ENCODE data around the gene PPP6R1. TPM values are rescaled to one million over a fixed set of nuclear protein-coding genes. Genes with fewer than 3 reads are reported as not detected.

The PPP6R1 gene
- total RNA-seq, 1 experiment from 2014 or later: 96.7 TPM

DNA sequence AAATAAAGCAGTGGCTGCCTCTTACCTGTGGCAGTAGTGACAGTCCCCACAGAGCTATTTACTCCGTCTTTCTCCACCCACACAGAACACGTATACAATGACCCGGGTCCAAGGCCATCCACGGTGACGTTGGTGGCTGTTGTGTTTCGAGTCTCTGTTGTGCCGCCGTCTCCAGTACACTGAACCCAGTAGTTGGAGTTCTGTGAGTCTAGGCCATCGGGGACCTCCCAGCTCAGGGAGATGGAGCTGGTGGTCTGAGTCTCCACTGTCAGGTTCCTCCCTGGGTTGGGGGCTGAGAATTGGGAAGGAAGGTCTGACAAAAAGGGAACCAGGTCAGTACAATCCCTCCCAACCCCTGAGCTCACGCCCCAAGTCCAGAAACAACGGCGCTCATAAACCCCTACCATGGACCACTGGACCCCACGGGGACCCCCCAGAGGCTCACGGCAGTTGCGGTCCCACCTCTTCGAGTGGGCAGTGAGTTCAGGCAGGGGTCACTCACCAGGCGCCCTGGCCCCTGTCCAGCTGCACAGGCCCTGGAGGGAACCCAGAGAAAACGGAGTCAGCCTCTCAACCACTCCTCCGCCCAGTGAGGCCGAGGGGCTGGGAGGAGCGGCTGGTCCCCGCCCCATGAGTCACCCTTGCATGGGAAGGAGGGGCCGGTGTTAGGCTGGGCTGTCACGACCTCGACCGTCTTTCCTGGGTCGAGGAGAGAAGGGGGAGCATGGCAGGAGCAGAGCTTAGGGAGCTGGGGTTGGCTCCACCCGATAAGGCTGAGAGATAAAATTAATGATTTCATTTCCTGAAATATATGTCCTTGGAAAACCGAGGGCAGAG, 51.9 kb downstream of the PPP6R1 start:
- no peaks in the 10 kb centered on the region for H3K27me3 ChIP-seq (ENCODE audit: insufficient read depth, low read length)
- peak overlapping the region; percentile 55 for H3K27ac ChIP-seq (ENCODE audit: low read depth, low read length)
- 0 out of 4 replicates have a peak, but pooled peaks cover 0 to 2% of the 10 kb centered on the region in 2 experiments for H3K36me3 ChIP-seq (ENCODE audit: control insufficient read depth in 1 of 2, insufficient read depth in 2 of 2, low read length in 2 of 2)
- H3K4me2 ChIP-seq (ENCODE audit: low read length): peak overlapping the region; percentile 91
- no peak overlapping the region for H2AFZ ChIP-seq (ENCODE audit: low read depth, low read length, poor library complexity, severe bottlenecking)
- H3K9me3 ChIP-seq (ENCODE audit: control insufficient read depth in 1 of 2, insufficient read depth in 1 of 2, low read depth in 1 of 2, low read length in 2 of 2): no peaks in the 10 kb centered on the region
- H3K4me3 ChIP-seq (replicated peaks in 1 of 2; ENCODE audit: low read depth in 1 of 2, low read length in 2 of 2): peak overlapping the region; percentile 55 to 67
- H3K4me1 ChIP-seq (ENCODE audit: control insufficient read depth in 1 of 2, insufficient read depth in 2 of 2, low read length in 2 of 2): peaks cover 34 to 53% of the 10 kb centered on the region in 2 experiments
- BruUV-seq (replicated peaks): TSS peak; percentile 84
- peak; percentile 84 for TF ChIP-seq FOSL1 (IDR thresholded peaks at IDR 0.05; ENCODE audit: low read depth)
- TF ChIP-seq EZH2phosphoT487 (IDR thresholded peaks at IDR 0.05; ENCODE audit: borderline replicate concordance): no peak
- TF ChIP-seq POLR2A (IDR thresholded peaks at IDR 0.05; ENCODE audit: borderline replicate concordance, extremely low read depth, insufficient read depth, insufficient read length): peak; percentile 36
- peak; percentile 81; the same call in 1 of the 2 replicates for TF ChIP-seq SIN3A (IDR thresholded peaks at IDR 0.05; ENCODE audit: low read depth)
- TF ChIP-seq, protein P1, sequence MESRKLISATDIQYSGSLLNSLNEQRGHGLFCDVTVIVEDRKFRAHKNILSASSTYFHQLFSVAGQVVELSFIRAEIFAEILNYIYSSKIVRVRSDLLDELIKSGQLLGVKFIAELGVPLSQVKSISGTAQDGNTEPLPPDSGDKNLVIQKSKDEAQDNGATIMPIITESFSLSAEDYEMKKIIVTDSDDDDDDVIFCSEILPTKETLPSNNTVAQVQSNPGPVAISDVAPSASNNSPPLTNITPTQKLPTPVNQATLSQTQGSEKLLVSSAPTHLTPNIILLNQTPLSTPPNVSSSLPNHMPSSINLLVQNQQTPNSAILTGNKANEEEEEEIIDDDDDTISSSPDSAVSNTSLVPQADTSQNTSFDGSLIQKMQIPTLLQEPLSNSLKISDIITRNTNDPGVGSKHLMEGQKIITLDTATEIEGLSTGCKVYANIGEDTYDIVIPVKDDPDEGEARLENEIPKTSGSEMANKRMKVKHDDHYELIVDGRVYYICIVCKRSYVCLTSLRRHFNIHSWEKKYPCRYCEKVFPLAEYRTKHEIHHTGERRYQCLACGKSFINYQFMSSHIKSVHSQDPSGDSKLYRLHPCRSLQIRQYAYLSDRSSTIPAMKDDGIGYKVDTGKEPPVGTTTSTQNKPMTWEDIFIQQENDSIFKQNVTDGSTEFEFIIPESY (IDR thresholded peaks at IDR 0.05; ENCODE audit: extremely low read depth, insufficient replicate concordance, low read length): no peak
- peak; percentile 44 for TF ChIP-seq YY1 (IDR thresholded peaks at IDR 0.05; ENCODE audit: extremely low read depth, insufficient replicate concordance, low read depth, low read length)
- TF ChIP-seq, protein P2, sequence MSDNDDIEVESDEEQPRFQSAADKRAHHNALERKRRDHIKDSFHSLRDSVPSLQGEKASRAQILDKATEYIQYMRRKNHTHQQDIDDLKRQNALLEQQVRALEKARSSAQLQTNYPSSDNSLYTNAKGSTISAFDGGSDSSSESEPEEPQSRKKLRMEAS (IDR thresholded peaks at IDR 0.05): peak; percentile 71; the same call in 1 of the 2 replicates
- TF ChIP-seq JUND (IDR thresholded peaks at IDR 0.05): peak; percentile 89
- TF ChIP-seq, protein P3, sequence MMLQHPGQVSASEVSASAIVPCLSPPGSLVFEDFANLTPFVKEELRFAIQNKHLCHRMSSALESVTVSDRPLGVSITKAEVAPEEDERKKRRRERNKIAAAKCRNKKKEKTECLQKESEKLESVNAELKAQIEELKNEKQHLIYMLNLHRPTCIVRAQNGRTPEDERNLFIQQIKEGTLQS (IDR thresholded peaks at IDR 0.05): no peak
- peak; percentile 86 for TF ChIP-seq SP1 (IDR thresholded peaks at IDR 0.05; ENCODE audit: low read depth)
- TF ChIP-seq CEBPB (IDR thresholded peaks at IDR 0.05; ENCODE audit: low read depth): no peak
- TF ChIP-seq EZH2 (IDR thresholded peaks at IDR 0.05): no peak
- TF ChIP-seq TCF7L2 (IDR thresholded peaks at IDR 0.05; ENCODE audit: borderline replicate concordance, extremely low read depth, insufficient read depth, insufficient read length): peak; percentile 49
- TF ChIP-seq POLR2AphosphoS5 (IDR thresholded peaks at IDR 0.05; ENCODE audit: low read depth, low read length): peak; percentile 80
- peak; percentile 35; the same call in 1 of the 2 replicates for TF ChIP-seq ZFX (IDR thresholded peaks at IDR 0.05)
- TF ChIP-seq EGR1 (IDR thresholded peaks at IDR 0.05; ENCODE audit: low read depth): peak; percentile 53
- POLR2A ChIA-PET: interaction anchor here (0.7 to 1.8 kb wide), 4 partner anchors 9 to 60 kb away, joined by 3 to 7 read pairs (median 4); no protein-coding TSS in a partner anchor
- DNase-seq (ENCODE audit: low read depth, low spot score) (peak; percentile 67), ATAC-seq (peak; percentile 86)
- intact Hi-C loops (cut with micrococcal nuclease): no loop called here
- H3K9ac ChIP-seq (ENCODE audit: low read length): peak overlapping the region; percentile 76
- H4K20me1 ChIP-seq (ENCODE audit: insufficient read depth): no peaks in the 10 kb centered on the region
- H3K9me2 ChIP-seq (ENCODE audit: insufficient read depth): no peaks in the 10 kb centered on the region
- H3K79me2 ChIP-seq (ENCODE audit: insufficient read depth, low read length): no peaks in the 10 kb centered on the region
- CTCF ChIA-PET: interaction anchor here (1.2 kb wide), 1 partner anchor 48 kb away, joined by 3 read pairs; no protein-coding TSS in a partner anchor
- RAD21 ChIA-PET (ENCODE audit: low non-redundant PET in 1 of 2, low total read pairs in 2 of 2, uncharacterized antibody in 2 of 2, unreplicated experiment in 2 of 2): interaction anchor here in 1 of 2 experiments (0.7 kb wide), 1 partner anchor 411 kb away, joined by 3 read pairs; no protein-coding TSS in a partner anchor
